A549 treated with DMSO at 1 μM for 4 hours (cell line): ENCODE results near the gene WBP1L. TPM values are rescaled to one million over a fixed set of nuclear protein-coding genes. Genes with fewer than 3 reads are reported as not detected.

Source experiments
- total RNA-seq: library from RNA; stranded (reverse); fragments of 200-300 nt; extraction: Qiagen RNA extraction; gene quantifications from 5 replicates; pipeline ENCODE4 v1.2.3, GENCODE V29; 2022; ENCODE audit warnings: low read depth

WBP1L gene
- total RNA-seq, result 21.5 to 30.7 TPM (median 27.8 TPM) in 5 replicates

DNA sequence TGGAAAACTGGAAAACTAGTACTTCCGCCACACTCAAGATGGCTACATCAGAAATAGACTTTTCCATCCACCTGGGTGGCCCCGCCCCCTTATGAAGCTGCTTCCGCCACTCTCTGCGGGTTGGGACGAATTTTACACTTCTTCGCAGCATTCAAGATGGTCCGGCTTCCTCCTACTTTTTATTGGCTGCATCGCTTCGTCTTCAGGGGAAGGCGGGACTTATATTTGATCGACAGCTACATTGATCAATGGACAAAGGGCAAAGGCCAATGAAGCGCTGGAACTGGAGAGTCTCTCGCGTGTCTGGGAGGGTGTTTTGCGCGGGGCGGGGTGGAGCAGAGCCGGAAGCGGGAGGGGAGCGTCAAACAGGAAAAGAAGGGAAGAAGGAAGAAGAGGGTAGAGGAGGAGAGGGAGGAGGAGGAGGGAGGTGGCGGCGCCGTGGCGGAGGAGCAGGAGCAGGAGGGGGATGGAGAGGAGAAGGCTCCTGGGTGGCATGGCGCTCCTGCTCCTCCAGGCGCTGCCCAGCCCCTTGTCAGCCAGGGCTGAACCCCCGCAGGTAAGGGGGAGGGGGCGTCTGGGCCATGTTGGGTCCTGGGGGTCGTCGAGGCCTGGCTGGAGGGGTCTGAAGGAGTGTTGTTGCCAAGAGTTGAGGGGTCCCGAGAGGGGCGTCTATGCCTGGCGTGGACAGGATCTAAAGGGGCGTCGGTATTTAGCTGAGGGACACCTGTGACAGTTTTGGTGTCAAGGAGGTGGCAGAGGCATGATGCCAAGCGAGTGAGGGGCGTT lies at the start of gene WBP1L:
WBP1L (plus strand) TSS at position 361 of the 786 bp plus-strand sequence; CDS start at position 467, 106 bp downstream.

DNA sequence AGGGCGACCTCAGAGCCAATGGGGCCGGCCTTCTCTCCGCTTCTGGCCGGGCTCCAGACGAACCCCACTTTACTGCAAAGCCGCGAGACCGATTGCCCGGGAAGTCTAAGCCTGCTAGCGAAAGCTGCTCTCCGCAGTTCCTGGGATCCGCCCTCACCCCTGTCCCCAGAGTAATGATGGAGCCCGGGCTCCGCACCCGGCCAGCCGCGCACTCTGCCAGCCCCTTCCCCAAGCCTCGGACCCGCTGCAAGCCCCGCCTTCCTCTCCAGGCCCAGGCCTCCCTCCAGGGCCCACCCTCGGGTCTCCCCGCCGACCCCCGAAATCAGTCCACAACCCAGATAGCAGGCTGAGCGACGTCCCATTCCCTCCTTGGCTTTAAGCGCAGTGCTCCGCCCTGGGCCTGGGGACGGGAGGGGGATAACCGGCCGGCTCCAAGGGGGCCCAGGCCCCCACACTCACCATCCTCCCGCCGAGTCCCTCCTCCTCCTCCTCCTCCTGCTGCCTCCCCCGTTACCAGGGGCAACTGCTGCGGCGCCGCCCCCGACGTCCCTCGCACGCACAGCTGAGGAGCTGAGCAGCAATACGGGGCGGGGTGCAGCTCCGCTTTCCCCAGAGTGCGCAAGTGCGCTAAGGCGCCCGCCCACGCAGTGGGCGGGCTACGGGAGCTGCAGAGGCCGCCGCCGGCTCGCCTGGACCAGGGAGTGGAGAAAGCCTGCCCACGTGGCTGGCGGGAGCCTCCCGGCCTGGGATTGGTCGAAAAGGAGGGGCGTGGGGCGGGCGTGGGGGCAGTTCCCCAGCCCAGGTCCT lies 29.7 kb upstream of the WBP1L start, which contains the start of gene ARL3:
ARL3 (minus strand) TSS at position 584 of the 807 bp plus-strand sequence; CDS start at position 462, 122 bp downstream.

DNA sequence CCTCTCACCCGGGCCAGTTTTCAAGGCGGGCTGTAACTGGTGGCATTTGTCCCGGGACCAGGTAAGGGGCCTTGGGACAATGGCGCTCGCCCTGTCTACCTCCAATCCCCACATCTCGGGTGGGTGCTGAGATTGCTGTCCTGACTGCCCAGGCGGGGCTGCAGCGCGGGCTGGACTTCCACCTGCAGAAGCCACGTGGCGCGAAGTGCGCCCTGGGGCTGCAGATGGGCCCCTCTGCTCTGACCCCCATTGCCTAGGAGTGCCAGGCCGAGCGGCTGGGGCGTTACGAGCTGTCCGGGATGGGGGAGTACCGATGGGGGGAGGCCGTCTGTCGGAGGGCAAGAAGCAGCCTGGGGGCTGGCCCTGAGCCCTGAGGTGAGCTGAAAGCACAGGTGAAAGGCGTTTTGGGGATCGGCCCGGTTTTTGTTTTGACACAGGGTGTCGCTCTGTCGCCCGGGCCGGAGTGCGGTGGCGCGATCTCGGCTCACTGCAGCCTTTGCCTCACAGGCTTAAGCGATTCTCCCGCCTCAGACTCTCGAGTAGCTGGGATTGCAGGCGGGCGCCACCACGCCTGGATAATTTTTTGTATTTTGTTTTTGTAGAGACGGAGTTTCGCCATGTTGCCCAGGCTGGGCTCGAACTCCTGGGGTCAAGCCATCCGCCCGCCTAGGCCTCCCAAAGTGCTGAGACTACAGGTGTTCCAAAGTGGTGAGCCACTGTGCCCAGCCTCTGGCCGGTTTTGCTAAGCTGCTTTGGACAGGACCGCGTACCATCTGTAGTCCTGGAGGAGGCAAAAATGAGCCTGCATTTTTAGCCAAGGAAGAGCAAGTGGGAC lies 28.9 kb upstream of the WBP1L start, which contains the start of gene SFXN2:
SFXN2 (plus strand) TSS at position 16 of the 835 bp plus-strand sequence. CDS start 12,001 bp downstream, outside the sequence.

DNA sequence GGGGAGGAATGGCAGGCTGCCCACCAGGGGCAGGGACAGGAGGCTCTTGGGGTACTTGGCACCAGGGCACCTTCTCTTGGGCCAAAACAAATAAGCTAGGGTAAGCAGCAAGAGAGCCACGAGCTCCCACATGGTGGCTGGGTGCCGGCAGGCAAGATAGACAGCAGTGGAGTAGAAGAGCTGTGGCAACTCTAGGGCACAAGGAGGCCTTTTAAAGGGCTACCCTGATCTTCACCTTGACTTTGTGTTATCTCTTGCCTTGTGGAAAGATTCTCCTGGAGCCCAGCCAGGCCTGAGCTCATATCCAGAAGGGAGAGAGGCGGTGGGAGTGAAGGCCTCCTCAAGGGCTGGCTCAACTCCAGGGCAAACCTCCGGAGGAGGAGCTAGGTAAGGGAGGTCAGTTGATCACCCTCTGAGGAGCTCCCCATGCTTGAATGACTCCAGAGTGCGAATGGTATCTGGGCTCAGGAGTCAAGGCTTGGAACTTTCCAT lies 93.5 kb downstream of the WBP1L start, which contains the start of gene CYP17A1:
CYP17A1 (minus strand) TSS at position 184 of the 492 bp plus-strand sequence; CDS start at position 132, 52 bp downstream.

Other genes starting within 250 kb of the WBP1L start
- 86.9 to 99.1 TPM (median 94.4 TPM) in 5 replicates for gene ACTR1A, start 241.2 kb upstream of the WBP1L start, total RNA-seq
- gene SUFU, start 240.0 kb upstream of the WBP1L start, total RNA-seq, result 5.7 to 8.8 TPM (median 7.2 TPM) in 5 replicates
- gene TRIM8, start 99.5 kb upstream of the WBP1L start, total RNA-seq, result 42.0 to 51.5 TPM (median 46.3 TPM) in 5 replicates
- 13.9 to 15.3 TPM (median 14.7 TPM) in 5 replicates for gene ARL3, start 29.6 kb upstream of the WBP1L start, total RNA-seq
- 2.9 to 4.4 TPM (median 3.8 TPM) in 5 replicates for gene SFXN2, start 29.3 kb upstream of the WBP1L start, total RNA-seq
- gene CYP17A1, start 93.5 kb downstream of the WBP1L start, total RNA-seq, result not detected in 5 replicates
- 23.1 to 30.4 TPM (median 25.2 TPM) in 5 replicates for gene BORCS7, start 110.3 kb downstream of the WBP1L start, total RNA-seq
- gene AS3MT, start 125.5 kb downstream of the WBP1L start, total RNA-seq, result 3.9 to 5.7 TPM (median 4.5 TPM) in 5 replicates
- 5.0 to 6.6 TPM (median 5.7 TPM) in 5 replicates for gene CNNM2, start 174.3 kb downstream of the WBP1L start, total RNA-seq